Left ventricle myocardium inferior (tissue), 1 donor: ENCODE measurements around the gene ARL8A. TPM values are rescaled to one million over a fixed set of nuclear protein-coding genes. Genes with fewer than 3 reads are reported as not detected.

Experiments
- DNase-seq: peaks from one replicate; pipeline ENCODE4 v3.0.0-alpha.2; 2020
- H3K27ac ChIP-seq: fragments of 200-600 bp; replicated peaks from 2 replicates; pipeline ENCODE4 v1.8.0; 2021
- H3K27me3 ChIP-seq: fragments of 200-600 bp; 2 replicates; pipeline ENCODE4 v1.8.0; 2021; ENCODE audit warnings: low read depth
- H3K36me3 ChIP-seq: fragments of 200-600 bp; 2 replicates; pipeline ENCODE4 v1.8.0; 2021
- H3K4me1 ChIP-seq: fragments of 200-600 bp; 2 replicates; pipeline ENCODE4 v1.8.0; 2021
- H3K4me3 ChIP-seq: fragments of 200-600 bp; 2 replicates; pipeline ENCODE4 v1.8.0; 2021; ENCODE audit warnings: mild to moderate bottlenecking, moderate library complexity
- H3K9me3 ChIP-seq: fragments of 200-600 bp; replicated peaks from 2 replicates; pipeline ENCODE4 v1.8.0; 2021
- CTCF ChIP-seq: fragments of 200-600 bp; IDR thresholded peaks from 2 replicates; pipeline ENCODE4 v1.8.0; 2021; ENCODE audit warnings: antibody characterized with exemption, mild to moderate bottlenecking, borderline replicate concordance
- intact Hi-C: fragments of 100-400 bp; cut with micrococcal nuclease; formaldehyde crosslinking; loops from one replicate; pipeline ENCODE4 v1.11.0; 2022
- total RNA-seq: library from RNA; stranded (reverse); fragmentation: NEBNext Ultra II Directional; extraction: Animal tissue kit (Norgen Biotek cat#: 25700); gene quantifications from one replicate; pipeline ENCODE4 v1.2.1, GENCODE V29; 2021
- donor health status: DM: no; HTN: yes; CAD: no; lungs with severe emphysema.

Gene ARL8A
- total RNA-seq, 1 donor from 2014 or later: 64.7 TPM

- no peak for DNase-seq
- Histone ChIP-seq H3K27ac (peak overlapping the region; percentile 48), H3K4me1 (peaks cover 30% of the 10 kb centered on the region), H3K36me3 (peaks cover 20% of the 10 kb centered on the region), H3K4me3 (no peak overlapping the region), H3K27me3 (no peaks in the 10 kb centered on the region), H3K9me3 (no peaks in the 10 kb centered on the region)
- intact Hi-C loops: no loop called here
- TF ChIP-seq CTCF: no peak
Measured at GRCh38 chr1:202129453-202130296, 14.9 kb downstream of the ARL8A start.

GRCh38 chr1:202127836-202128622, 16.5 kb downstream of the ARL8A start:
- Histone ChIP-seq H3K27ac (no peak overlapping the region), H3K27me3 (no peaks in the 10 kb centered on the region), H3K4me1 (peaks cover 21% of the 10 kb centered on the region), H3K36me3 (peaks cover 3% of the 10 kb centered on the region), H3K9me3 (no peaks in the 10 kb centered on the region), H3K4me3 (no peak overlapping the region)
- intact Hi-C loops: no loop called here
- no peak for TF ChIP-seq CTCF
- DNase-seq: no peak

DNA sequence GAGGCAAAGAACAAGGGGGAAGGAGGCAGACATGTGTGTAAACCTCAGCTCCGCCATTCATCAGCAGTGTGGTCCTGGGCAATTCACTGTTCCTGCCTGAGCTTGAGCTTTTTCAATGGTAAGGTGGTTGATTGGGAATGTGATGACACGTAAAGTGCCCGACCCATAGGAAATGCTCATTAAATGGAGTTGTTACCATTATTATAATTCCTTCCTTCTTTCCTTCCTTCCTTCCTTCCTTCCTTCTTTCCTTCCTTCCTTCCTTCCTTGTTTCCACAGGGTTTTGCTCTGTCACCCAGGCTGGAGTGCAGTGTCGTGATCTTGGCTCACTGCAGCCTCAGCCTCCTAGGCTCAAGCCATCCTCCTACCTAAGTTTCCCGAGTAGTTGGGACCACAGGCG, 17.5 kb downstream of the ARL8A start:
- no peaks in the 10 kb centered on the region for H3K27me3 ChIP-seq
- no peak for DNase-seq
- no peaks in the 10 kb centered on the region for H3K36me3 ChIP-seq
- TF ChIP-seq CTCF: no peak
- intact Hi-C loops: no loop called here
- no peak overlapping the region for H3K27ac ChIP-seq
- H3K4me3 ChIP-seq: no peak overlapping the region
- H3K9me3 ChIP-seq: no peaks in the 10 kb centered on the region
- peaks cover 16% of the 10 kb centered on the region for H3K4me1 ChIP-seq

DNA sequence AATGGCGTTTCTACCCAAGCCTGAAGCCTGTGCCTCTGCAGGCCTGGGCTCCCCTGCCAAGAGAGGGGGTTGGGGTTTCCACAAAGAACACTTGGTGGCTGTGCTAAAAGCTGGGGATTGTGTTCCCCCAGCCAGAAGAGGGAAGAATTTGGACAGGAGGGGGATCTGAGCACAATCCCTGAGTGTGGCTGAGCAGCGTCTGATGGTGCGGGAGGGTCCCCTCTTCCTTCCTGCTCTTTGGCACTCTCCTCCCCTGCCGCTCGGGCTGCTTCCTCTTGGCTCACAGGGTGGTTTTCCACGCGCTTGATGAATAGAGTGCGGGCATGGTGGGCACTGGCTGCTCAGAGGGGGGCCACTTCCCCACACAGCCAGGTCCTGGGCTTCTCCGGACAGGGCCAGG, 18.1 kb downstream of the ARL8A start:
- DNase-seq: no peak
- intact Hi-C loops: no loop called here
- no peak for TF ChIP-seq CTCF
- no peaks in the 10 kb centered on the region for H3K36me3 ChIP-seq
- H3K27me3 ChIP-seq: no peaks in the 10 kb centered on the region
- H3K27ac ChIP-seq: no peak overlapping the region
- H3K4me3 ChIP-seq: no peak overlapping the region
- no peaks in the 10 kb centered on the region for H3K9me3 ChIP-seq
- H3K4me1 ChIP-seq: peaks cover 9% of the 10 kb centered on the region

DNA sequence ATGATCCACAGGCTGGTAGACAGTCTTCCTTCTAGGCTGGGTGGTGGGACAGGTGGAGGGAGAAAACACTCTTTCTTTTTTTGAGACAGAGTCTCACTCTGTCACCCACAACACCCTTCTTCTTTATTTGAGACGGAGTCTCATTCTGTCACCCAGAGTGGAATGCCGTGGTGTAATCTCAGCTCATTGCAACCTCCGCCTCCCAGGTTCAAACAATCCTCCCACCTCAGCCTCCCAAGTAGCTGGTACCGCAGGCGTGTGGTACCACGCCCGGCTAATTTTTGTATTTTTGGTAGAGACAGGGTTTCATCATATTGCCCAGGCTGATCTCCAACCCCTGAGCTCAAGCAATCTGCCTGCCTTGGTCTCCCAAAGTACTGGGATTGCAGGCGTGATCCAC, 18.9 kb downstream of the ARL8A start:
- H3K9me3 ChIP-seq: no peaks in the 10 kb centered on the region
- intact Hi-C loops: no loop called here
- no peak for TF ChIP-seq CTCF
- H3K36me3 ChIP-seq: no peaks in the 10 kb centered on the region
- no peak for DNase-seq
- H3K27ac ChIP-seq: no peak overlapping the region
- no peak overlapping the region for H3K4me3 ChIP-seq
- peaks cover 8% of the 10 kb centered on the region for H3K4me1 ChIP-seq
- H3K27me3 ChIP-seq: no peaks in the 10 kb centered on the region
